K562 (cell line): ENCODE results near the gene CLCF1. TPM values are rescaled to one million over a fixed set of nuclear protein-coding genes. Genes with fewer than 3 reads are reported as not detected.

Experiments
- ARHGAP35 ChIP-seq: fragments of 450-650 bp; IDR thresholded peaks from 2 replicates; pipeline ENCODE4 v1.6.1; 2018; ENCODE audit not compliant: partially characterized antibody
- CCAR2 ChIP-seq: fragments of 200-400 bp; formaldehyde crosslinking; IDR thresholded peaks from 2 replicates; pipeline ENCODE4 v1.6.1; 2017; ENCODE audit warnings: mild to moderate bottlenecking, low read depth, low read length
- EP400 ChIP-seq: fragments of 450-650 bp; IDR thresholded peaks from 2 replicates; pipeline ENCODE4 v1.6.1; 2017; ENCODE audit warnings: antibody characterized with exemption, mild to moderate bottlenecking, moderate library complexity
- HINFP ChIP-seq: fragments of 450-650 bp; conservative IDR thresholded peaks from 2 replicates; pipeline ENCODE4 v1.6.1; 2016; ENCODE audit warnings: missing genetic modification characterization, low read depth, mild to moderate bottlenecking, control low read depth, missing compliant biosample characterization
- HOMEZ ChIP-seq: fragments of 250-450 bp; sonication (Bioruptor Pico); IDR thresholded peaks from 2 replicates; pipeline ENCODE4 v1.4.0; 2020; ENCODE audit warnings: mild to moderate bottlenecking, moderate library complexity
- LEF1 ChIP-seq: fragments of 450-650 bp; IDR thresholded peaks from 2 replicates; pipeline ENCODE4 v1.6.1; 2016; ENCODE audit warnings: mild to moderate bottlenecking
- MCM2 ChIP-seq: fragments of 450-650 bp; IDR thresholded peaks from 2 replicates; pipeline ENCODE4 v1.6.1; 2017; ENCODE audit warnings: low read depth, mild to moderate bottlenecking
- MIER1 ChIP-seq: fragments of 450-650 bp; IDR thresholded peaks from 2 replicates; pipeline ENCODE4 v1.6.1; 2016; ENCODE audit warnings: antibody characterized with exemption, mild to moderate bottlenecking, low read depth
- NCOA6 ChIP-seq: fragments of 450-650 bp; IDR thresholded peaks from 2 replicates; pipeline ENCODE4 v1.6.1; 2017; ENCODE audit warnings: mild to moderate bottlenecking
- OTX1 ChIP-seq: fragments of 450-650 bp; formaldehyde crosslinking; IDR thresholded peaks from 2 replicates; pipeline ENCODE4 v1.4.0; 2022; ENCODE audit warnings: mild to moderate bottlenecking
- SRSF3 ChIP-seq: fragments of 200-400 bp; formaldehyde crosslinking; IDR thresholded peaks from 2 replicates; pipeline ENCODE4 v1.6.1; 2016; ENCODE audit warnings: mild to moderate bottlenecking, low read length, moderate library complexity; ENCODE audit not compliant: insufficient read depth
- ZNF764 ChIP-seq: fragments of 250-450 bp; sonication (Bioruptor Pico); IDR thresholded peaks from 2 replicates; pipeline ENCODE4 v1.4.0; 2020; ENCODE audit warnings: low read depth, mild to moderate bottlenecking, moderate library complexity
- ZSCAN29 ChIP-seq: fragments of 450-650 bp; IDR thresholded peaks from 2 replicates; pipeline ENCODE4 v1.6.1; 2017
- polyA plus RNA-seq, 8 experiments: library from polyadenylated mRNA; depleted of rRNA in 4 of 8; stranded (reverse) in 5 of 8; unstranded in 3 of 8; fragments of >200 nt; fragmentation: Nextera tagmentation in 2 of 8; fragmentation: Illumina TruSeq in 1 of 8; extraction: Ambion mirVana in 2 of 8; extraction: Trizol in 1 of 8; gene quantifications; 2 replicates each; pipeline versions ENCODE4 v1.2.1 to v1.2.3, GENCODE V29; 2011 to 2014; ENCODE audit warnings: inconsistent platforms in 1 of 8, missing spikeins in 1 of 8
- total RNA-seq, 7 experiments: library from RNA; depleted of rRNA in 6 of 7; stranded (reverse); fragments of >200 nt in 6 of 7; fragmentation: Illumina TruSeq in 2 of 7; extraction: Trizol in 2 of 7; gene quantifications; 2 replicates each; pipeline versions ENCODE4 v1.2.1 to v1.2.3, GENCODE V29; 2011 to 2021; ENCODE audit warnings: low replicate concordance in 1 of 7
- TF ChIP-seq, protein P1 (sequence below): fragments of 450-650 bp; IDR thresholded peaks from 2 replicates; pipeline ENCODE4 v1.6.1; 2016; ENCODE audit warnings: mild to moderate bottlenecking, moderate library complexity

Gene CLCF1
- total and polyA plus RNA-seq, 9 of the 15 experiments (the other 6 are each of a cell fraction or from before 2014, with no cell fraction given) = 0.49 to 5.8 (median 3.0) TPM

DNA sequence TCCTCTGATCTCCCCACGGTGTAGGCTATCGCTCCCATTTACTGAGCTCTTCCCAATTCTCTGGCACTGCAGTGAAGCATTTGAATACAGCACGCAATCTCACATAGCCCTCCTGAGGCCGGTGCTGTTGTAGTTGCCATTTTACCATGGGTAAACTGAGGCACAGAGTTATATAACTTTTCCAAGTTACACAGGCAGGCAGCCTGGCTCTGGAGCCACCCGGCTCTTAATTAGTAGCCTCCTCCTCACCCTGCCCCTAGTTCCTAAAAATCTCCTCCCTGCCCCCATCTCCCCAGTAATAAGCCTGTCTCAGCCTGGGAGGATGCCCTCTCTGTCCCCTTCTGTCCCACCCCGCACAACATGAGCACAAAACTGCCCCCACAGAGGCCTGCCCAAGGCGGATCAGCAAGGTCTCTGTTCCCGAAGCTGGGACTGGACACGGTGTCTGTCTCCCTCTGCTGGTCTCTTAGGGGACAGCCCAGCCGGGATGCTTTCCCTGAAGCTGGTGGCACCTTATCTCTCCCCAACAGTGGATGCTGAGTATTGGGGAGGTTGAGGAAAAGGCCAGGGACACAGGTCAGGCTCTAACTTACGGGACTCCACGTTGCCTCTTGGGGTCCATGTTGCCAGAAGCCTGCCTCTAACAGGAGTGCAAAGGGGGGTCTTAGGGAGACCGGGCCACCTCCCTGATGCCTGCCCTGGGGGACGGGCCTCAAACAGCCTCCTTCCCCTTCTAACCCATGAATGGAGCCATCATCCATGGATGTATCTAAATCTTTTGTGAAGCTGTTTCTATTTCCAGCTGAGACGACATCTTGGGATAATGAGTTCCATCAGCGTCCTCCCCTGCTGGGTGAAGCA lies 9.1 kb upstream of the CLCF1 start (continued):
- TF ChIP-seq LEF1 (no peak), MCM2 (no peak), OTX1 (CRISPR knock-in tag) (peak; percentile 66; the same call in 1 of the 2 replicates), ZNF764 (CRISPR knock-in tag) (0 out of 2 replicates have a peak, but pooled peaks have one; percentile 16), HINFP (no peak), NCOA6 (no peak), SRSF3 (no peak), HOMEZ (CRISPR knock-in tag) (no peak), CCAR2 (no peak), MIER1 (no peak), ARHGAP35 (no peak), ZSCAN29 (no peak), EP400 (0 out of 2 replicates have a peak, but pooled peaks have one; percentile 26)
- TF ChIP-seq, protein P1, sequence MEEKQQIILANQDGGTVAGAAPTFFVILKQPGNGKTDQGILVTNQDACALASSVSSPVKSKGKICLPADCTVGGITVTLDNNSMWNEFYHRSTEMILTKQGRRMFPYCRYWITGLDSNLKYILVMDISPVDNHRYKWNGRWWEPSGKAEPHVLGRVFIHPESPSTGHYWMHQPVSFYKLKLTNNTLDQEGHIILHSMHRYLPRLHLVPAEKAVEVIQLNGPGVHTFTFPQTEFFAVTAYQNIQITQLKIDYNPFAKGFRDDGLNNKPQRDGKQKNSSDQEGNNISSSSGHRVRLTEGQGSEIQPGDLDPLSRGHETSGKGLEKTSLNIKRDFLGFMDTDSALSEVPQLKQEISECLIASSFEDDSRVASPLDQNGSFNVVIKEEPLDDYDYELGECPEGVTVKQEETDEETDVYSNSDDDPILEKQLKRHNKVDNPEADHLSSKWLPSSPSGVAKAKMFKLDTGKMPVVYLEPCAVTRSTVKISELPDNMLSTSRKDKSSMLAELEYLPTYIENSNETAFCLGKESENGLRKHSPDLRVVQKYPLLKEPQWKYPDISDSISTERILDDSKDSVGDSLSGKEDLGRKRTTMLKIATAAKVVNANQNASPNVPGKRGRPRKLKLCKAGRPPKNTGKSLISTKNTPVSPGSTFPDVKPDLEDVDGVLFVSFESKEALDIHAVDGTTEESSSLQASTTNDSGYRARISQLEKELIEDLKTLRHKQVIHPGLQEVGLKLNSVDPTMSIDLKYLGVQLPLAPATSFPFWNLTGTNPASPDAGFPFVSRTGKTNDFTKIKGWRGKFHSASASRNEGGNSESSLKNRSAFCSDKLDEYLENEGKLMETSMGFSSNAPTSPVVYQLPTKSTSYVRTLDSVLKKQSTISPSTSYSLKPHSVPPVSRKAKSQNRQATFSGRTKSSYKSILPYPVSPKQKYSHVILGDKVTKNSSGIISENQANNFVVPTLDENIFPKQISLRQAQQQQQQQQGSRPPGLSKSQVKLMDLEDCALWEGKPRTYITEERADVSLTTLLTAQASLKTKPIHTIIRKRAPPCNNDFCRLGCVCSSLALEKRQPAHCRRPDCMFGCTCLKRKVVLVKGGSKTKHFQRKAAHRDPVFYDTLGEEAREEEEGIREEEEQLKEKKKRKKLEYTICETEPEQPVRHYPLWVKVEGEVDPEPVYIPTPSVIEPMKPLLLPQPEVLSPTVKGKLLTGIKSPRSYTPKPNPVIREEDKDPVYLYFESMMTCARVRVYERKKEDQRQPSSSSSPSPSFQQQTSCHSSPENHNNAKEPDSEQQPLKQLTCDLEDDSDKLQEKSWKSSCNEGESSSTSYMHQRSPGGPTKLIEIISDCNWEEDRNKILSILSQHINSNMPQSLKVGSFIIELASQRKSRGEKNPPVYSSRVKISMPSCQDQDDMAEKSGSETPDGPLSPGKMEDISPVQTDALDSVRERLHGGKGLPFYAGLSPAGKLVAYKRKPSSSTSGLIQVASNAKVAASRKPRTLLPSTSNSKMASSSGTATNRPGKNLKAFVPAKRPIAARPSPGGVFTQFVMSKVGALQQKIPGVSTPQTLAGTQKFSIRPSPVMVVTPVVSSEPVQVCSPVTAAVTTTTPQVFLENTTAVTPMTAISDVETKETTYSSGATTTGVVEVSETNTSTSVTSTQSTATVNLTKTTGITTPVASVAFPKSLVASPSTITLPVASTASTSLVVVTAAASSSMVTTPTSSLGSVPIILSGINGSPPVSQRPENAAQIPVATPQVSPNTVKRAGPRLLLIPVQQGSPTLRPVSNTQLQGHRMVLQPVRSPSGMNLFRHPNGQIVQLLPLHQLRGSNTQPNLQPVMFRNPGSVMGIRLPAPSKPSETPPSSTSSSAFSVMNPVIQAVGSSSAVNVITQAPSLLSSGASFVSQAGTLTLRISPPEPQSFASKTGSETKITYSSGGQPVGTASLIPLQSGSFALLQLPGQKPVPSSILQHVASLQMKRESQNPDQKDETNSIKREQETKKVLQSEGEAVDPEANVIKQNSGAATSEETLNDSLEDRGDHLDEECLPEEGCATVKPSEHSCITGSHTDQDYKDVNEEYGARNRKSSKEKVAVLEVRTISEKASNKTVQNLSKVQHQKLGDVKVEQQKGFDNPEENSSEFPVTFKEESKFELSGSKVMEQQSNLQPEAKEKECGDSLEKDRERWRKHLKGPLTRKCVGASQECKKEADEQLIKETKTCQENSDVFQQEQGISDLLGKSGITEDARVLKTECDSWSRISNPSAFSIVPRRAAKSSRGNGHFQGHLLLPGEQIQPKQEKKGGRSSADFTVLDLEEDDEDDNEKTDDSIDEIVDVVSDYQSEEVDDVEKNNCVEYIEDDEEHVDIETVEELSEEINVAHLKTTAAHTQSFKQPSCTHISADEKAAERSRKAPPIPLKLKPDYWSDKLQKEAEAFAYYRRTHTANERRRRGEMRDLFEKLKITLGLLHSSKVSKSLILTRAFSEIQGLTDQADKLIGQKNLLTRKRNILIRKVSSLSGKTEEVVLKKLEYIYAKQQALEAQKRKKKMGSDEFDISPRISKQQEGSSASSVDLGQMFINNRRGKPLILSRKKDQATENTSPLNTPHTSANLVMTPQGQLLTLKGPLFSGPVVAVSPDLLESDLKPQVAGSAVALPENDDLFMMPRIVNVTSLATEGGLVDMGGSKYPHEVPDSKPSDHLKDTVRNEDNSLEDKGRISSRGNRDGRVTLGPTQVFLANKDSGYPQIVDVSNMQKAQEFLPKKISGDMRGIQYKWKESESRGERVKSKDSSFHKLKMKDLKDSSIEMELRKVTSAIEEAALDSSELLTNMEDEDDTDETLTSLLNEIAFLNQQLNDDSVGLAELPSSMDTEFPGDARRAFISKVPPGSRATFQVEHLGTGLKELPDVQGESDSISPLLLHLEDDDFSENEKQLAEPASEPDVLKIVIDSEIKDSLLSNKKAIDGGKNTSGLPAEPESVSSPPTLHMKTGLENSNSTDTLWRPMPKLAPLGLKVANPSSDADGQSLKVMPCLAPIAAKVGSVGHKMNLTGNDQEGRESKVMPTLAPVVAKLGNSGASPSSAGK = no peak
